Adrenal gland (tissue), 5 donors: Measurements from ENCODE around the gene DYNC1LI1.

ENCODE experiments used
- CTCF ChIP-seq, 6 experiments: fragments of 450-650 bp in 4 of 6; fragments of 200-600 bp in 2 of 6; sonication (generic) in 1 of 6; IDR thresholded peaks; 1 replicate in 5 of 6; 2 replicates in 1 of 6; pipeline versions ENCODE4 v1.5.1 to v1.8.0; 2016 to 2021; ENCODE audit warnings: antibody characterized with exemption in 6 of 6, mild to moderate bottlenecking in 2 of 6, moderate library complexity in 1 of 6
- POLR2A ChIP-seq, 2 donors: fragments of 450-650 bp; IDR thresholded peaks; one replicate each; pipeline ENCODE4 v1.6.1; 2017; ENCODE audit warnings: antibody characterized with exemption in 2 of 2, mild to moderate bottlenecking in 2 of 2, moderate library complexity in 1 of 2
- donor health status: DM: no; HTN: no; CAD: no.

GRCh38 chr3:32569540-32570420 lies 878 bp downstream of the DYNC1LI1 start:
- TF ChIP-seq CTCF (IDR thresholded peaks at IDR 0.05) (no peak), POLR2A (IDR thresholded peaks at IDR 0.05) (no peak)
